OCI-LY1 (cell line): ENCODE measurements around the gene WWOX.

Experiments used
- EZH2 ChIP-seq: fragments of 200-600 bp; sonication (generic), shearing (Covaris generic); IDR thresholded peaks from 2 replicates; pipeline ENCODE4 v1.8.0; 2017; ENCODE audit warnings: borderline replicate concordance, mixed run types, mild to moderate bottlenecking, antibody characterized with exemption, low read length, moderate library complexity, mixed read lengths
- TF ChIP-seq, protein P1 (sequence below): fragments of 200-600 bp; sonication (generic), shearing (Covaris generic); IDR thresholded peaks from 2 replicates; pipeline ENCODE4 v1.5.1; 2017; ENCODE audit warnings: mild to moderate bottlenecking, antibody characterized with exemption, low read length, moderate library complexity, mixed read lengths

DNA sequence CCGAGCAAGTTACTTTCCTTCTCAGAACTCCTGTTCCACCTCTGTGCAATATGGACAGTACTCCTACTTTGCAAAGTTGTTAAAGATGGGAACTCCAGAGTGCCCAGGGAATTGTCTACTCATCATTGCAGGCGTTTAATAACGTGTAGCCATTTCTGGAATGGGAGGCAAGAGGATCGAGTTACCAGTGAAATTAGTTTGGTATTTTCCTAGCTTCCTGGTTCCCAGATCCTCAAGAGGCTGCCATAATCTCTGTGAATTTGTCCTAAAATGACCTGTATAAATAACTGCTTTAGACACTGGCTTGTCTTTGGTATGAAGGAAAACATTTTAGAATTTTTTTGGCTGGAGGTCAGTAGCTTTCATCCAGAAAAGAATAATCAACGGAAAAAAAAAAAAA lies 27.7 kb downstream of the WWOX start:
- no peak for TF ChIP-seq EZH2
- TF ChIP-seq, protein P1, sequence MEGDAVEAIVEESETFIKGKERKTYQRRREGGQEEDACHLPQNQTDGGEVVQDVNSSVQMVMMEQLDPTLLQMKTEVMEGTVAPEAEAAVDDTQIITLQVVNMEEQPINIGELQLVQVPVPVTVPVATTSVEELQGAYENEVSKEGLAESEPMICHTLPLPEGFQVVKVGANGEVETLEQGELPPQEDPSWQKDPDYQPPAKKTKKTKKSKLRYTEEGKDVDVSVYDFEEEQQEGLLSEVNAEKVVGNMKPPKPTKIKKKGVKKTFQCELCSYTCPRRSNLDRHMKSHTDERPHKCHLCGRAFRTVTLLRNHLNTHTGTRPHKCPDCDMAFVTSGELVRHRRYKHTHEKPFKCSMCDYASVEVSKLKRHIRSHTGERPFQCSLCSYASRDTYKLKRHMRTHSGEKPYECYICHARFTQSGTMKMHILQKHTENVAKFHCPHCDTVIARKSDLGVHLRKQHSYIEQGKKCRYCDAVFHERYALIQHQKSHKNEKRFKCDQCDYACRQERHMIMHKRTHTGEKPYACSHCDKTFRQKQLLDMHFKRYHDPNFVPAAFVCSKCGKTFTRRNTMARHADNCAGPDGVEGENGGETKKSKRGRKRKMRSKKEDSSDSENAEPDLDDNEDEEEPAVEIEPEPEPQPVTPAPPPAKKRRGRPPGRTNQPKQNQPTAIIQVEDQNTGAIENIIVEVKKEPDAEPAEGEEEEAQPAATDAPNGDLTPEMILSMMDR: no peak
